ENCODE measurements around the gene ASTL.
"Not testable (repeated sequence)": the region's sequence is repeated elsewhere in the genome, so short reads cannot be mapped to it uniquely, and the experiment has no call there.

ASTL gene

DNA sequence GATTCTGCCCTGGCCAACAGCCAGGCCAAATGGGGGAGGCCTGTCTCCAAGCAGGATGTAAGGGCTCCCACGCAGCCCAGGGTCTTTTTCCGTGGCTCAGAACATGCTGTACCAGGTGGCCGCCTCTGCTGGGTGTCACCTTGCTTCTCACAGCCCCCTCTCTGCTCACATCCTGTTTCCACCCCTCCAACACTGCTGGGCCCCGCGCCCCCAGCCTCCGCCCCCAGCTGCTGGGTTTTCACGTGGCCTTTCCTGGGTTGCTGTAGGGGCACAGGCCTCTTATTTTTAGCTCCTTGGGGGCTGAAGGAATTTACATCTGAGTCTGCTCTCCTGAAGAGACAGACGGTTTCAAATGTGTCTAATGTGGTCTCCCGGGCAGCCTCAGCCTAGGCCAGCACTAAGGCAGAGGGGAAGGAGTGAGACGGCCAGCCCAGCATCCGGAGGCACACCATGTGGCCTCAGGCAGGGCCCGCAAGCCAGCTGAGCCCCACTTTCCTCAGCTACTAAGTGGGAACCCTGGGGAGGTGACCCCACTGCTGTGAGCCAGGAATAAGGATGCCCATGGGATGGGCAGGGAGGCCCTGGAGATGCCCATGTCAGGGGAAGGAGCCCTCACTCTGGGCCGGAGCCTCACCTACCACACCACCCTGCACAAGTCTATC, 25.6 kb upstream of the ASTL start:
- Mint-ChIP-seq H3K9me3 (peaks cover 9% of the 10 kb centered on the region), H3K27ac (peak overlapping the region; percentile 54)

DNA sequence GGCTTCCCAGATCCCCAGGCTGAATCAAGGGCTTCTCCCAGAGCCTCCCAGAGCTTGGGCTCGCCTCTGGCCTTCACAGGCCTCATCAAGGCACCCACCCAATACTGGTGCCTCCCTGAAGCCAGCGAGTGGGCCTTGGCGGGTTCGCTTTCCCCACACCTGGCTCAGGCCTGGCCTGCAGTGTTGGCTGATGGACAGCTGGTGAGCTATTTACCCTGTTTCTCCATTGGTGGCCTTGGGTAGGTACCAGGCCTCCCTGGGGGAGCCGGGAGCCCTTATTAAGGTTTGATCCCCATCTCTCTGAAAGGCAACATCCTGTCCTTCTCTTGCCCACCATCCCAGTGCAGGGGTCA, 25.1 kb upstream of the ASTL start:
- Mint-ChIP-seq H3K4me1 (peaks cover 49% of the 10 kb centered on the region), H3K27ac (peak overlapping the region; percentile 54), H3K27me3 (ENCODE audit: low read depth, poor library complexity) (peaks cover 22% of the 10 kb centered on the region), H3K36me3 (ENCODE audit: low read depth) (no peaks in the 10 kb centered on the region), H3K4me3 (no peak overlapping the region), H3K9me3 (peaks cover 7% of the 10 kb centered on the region)
- no peak for DNase-seq
- TF ChIP-seq, protein P1, sequence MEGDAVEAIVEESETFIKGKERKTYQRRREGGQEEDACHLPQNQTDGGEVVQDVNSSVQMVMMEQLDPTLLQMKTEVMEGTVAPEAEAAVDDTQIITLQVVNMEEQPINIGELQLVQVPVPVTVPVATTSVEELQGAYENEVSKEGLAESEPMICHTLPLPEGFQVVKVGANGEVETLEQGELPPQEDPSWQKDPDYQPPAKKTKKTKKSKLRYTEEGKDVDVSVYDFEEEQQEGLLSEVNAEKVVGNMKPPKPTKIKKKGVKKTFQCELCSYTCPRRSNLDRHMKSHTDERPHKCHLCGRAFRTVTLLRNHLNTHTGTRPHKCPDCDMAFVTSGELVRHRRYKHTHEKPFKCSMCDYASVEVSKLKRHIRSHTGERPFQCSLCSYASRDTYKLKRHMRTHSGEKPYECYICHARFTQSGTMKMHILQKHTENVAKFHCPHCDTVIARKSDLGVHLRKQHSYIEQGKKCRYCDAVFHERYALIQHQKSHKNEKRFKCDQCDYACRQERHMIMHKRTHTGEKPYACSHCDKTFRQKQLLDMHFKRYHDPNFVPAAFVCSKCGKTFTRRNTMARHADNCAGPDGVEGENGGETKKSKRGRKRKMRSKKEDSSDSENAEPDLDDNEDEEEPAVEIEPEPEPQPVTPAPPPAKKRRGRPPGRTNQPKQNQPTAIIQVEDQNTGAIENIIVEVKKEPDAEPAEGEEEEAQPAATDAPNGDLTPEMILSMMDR (IDR thresholded peaks at IDR 0.05), result no peak

More for the DNA sequence above, 25.6 kb upstream of the ASTL start:
- H3K36me3 Mint-ChIP-seq (ENCODE audit: low read depth), result no peaks in the 10 kb centered on the region
- TF ChIP-seq, protein P1 (IDR thresholded peaks at IDR 0.05), result no peak
- H3K4me3 Mint-ChIP-seq, result no peak overlapping the region
- peaks cover 44% of the 10 kb centered on the region for H3K4me1 Mint-ChIP-seq
- peaks cover 21% of the 10 kb centered on the region for H3K27me3 Mint-ChIP-seq (ENCODE audit: low read depth, poor library complexity)
- peak; percentile 8 for DNase-seq

DNA sequence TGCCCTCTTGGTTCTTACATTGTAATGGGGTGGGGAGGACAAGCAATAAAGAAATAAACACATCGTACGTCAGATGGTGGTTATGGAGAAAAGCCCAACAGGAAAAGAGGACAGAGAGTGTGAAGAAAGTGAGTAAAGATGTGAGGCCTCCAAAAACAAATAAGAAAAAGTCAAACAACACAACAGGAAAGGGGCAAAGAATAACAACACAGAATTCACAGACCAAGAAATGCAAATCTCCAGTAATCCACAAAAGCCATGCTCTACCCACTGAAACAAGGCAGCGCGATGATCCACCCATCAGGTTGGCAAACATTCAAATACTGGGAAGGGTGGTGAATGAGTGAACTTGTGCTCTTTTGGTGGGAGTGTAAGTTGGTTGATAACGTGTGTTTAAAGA, 23.6 kb upstream of the ASTL start:
- DNase-seq, result no peak
- TF ChIP-seq, protein P1 (IDR thresholded peaks at IDR 0.05), result no peak
- H3K4me1 Mint-ChIP-seq, result peaks cover 60% of the 10 kb centered on the region
- H3K36me3 Mint-ChIP-seq (ENCODE audit: low read depth), result no peaks in the 10 kb centered on the region
- no peak overlapping the region for H3K4me3 Mint-ChIP-seq
- H3K27me3 Mint-ChIP-seq (ENCODE audit: low read depth, poor library complexity), result peaks cover 15% of the 10 kb centered on the region
- peaks cover 7% of the 10 kb centered on the region for H3K9me3 Mint-ChIP-seq
- peak overlapping the region; percentile 11 for H3K27ac Mint-ChIP-seq

DNA sequence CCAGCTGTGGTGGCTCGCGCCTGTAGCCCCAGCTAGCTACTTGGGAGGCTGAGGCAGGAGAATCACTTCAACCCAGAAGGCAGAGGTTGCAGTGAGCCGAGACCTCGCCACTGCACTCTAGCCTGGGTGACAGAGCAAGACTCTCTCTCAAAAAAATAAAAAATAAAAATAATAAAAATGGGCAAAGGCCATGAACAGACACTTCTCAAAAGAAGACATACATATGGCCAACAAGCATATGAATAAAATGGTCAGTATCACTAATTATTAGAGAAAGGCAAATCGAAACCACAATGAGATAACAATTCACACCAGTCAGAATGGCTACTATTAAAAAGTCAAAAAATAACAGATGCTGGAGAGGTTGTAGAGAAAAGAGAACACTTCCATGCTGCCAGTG, 22.1 kb upstream of the ASTL start:
- H3K36me3 Mint-ChIP-seq (ENCODE audit: low read depth); H3K4me3 Mint-ChIP-seq: not testable (repeated sequence)
- peaks cover 15% of the 10 kb centered on the region for H3K27me3 Mint-ChIP-seq (ENCODE audit: low read depth, poor library complexity)

DNA sequence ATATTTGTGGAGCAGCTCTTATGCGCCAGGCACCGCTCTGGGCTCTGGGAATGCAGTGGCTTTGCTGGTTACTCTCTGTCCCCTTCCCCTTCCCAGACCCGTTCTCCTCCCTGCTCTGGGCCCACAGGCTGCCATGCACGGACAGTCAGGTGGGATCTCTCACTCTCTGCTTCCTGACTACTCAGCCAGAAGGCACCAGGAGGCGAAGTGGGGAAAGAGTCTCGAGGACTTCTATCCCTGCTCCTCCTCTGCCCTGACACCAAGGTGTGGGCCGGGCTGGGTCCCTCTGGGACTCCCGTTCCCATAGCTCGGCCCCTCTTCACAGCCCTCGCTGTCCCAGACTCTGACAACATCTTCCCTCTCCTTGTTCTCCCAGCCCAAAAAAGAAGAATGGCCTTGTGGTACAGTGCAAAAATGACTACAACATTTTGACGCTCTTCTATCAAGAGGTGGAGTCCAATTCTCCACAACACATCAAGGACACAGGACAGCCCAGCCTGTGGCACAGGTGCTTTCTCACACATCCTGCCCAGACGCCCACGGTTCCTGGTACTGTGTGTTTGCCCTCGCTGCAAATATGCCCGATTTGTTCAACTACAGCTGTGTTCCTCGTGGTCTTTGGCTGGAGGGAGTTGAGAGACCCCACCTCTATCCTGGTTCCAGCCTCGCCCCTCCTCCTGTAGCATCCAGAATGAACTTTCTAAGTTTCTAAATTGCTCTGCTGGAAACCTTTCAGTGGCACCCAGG, 21.0 kb upstream of the ASTL start:
- peak overlapping the region; percentile 8 for H3K27ac Mint-ChIP-seq
- peaks cover 58% of the 10 kb centered on the region for H3K4me1 Mint-ChIP-seq
- DNase-seq, result no peak
- H3K36me3 Mint-ChIP-seq (ENCODE audit: low read depth), result no peaks in the 10 kb centered on the region
- H3K4me3 Mint-ChIP-seq, result no peak overlapping the region
- peaks cover 12% of the 10 kb centered on the region for H3K27me3 Mint-ChIP-seq (ENCODE audit: low read depth, poor library complexity)
- H3K9me3 Mint-ChIP-seq, result peaks cover 7% of the 10 kb centered on the region
- TF ChIP-seq, protein P1 (IDR thresholded peaks at IDR 0.05), result no peak

More for the DNA sequence above, 22.1 kb upstream of the ASTL start:
- H3K27ac Mint-ChIP-seq, H3K9me3 Mint-ChIP-seq, DNase-seq: not testable (repeated sequence)
- peaks cover 66% of the 10 kb centered on the region for H3K4me1 Mint-ChIP-seq

DNA sequence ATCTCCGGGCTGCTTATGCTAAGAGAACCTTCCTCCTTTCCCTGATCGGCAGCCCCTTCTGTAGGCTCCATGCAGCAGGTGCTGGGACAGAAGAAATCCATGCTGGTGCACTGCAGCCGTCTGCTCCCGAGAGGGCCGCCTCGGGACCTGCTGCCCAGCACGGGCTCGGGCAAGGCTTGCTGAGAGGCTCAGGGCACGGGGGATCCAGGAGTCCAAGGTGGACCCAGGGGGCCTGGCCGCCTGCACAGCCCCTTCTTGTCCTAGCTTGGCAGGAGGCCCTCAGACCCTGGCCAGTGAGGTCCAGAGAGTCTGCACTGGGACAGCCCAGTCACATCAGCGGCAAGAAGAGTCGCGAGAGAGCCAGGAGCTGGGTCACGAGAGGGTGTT, 20.2 kb upstream of the ASTL start:
- Mint-ChIP-seq H3K9me3 (peaks cover 7% of the 10 kb centered on the region), H3K4me1 (peaks cover 54% of the 10 kb centered on the region), H3K36me3 (ENCODE audit: low read depth) (no peaks in the 10 kb centered on the region), H3K27ac (peak overlapping the region; percentile 57), H3K4me3 (no peak overlapping the region), H3K27me3 (ENCODE audit: low read depth, poor library complexity) (peaks cover 12% of the 10 kb centered on the region)
- DNase-seq, result no peak
- TF ChIP-seq, protein P1 (IDR thresholded peaks at IDR 0.05), result no peak

All from nephron progenitor cell (in vitro differentiated cells).